Neuronal stem cell (in vitro differentiated cells): ENCODE results near the gene NPBWR2.
A peak's percentile ranks its signal among the peaks of the same experiment; 100 is the strongest.

Source experiments
- DNase-seq: peaks from one replicate; pipeline ENCODE4 v3.0.0-alpha.2; 2013; ENCODE audit warnings: low spot score
- H2AFZ ChIP-seq: one replicate; pipeline ENCODE4 v1.6.1; 2013; ENCODE audit warnings: mild to moderate bottlenecking, low read length, inconsistent platforms
- H2AK5ac ChIP-seq: 2 replicates; pipeline ENCODE4 v1.6.1; 2013; ENCODE audit warnings: low read depth, mild to moderate bottlenecking, inconsistent platforms, low read length, moderate library complexity, mixed read lengths
- H2BK120ac ChIP-seq: 2 replicates; pipeline ENCODE4 v1.6.1; 2013; ENCODE audit warnings: low read depth, mild to moderate bottlenecking, inconsistent platforms, low read length, moderate library complexity, mixed read lengths
- H2BK12ac ChIP-seq: one replicate; pipeline ENCODE4 v1.6.1; 2013; ENCODE audit warnings: low read length, inconsistent platforms
- H2BK15ac ChIP-seq: 2 replicates; pipeline ENCODE4 v1.6.1; 2013; ENCODE audit warnings: mild to moderate bottlenecking, low read length, inconsistent platforms, mixed read lengths
- H2BK5ac ChIP-seq: one replicate; pipeline ENCODE4 v1.6.1; 2013; ENCODE audit warnings: inconsistent platforms, mild to moderate bottlenecking, low read length, moderate library complexity
- H3K14ac ChIP-seq: one replicate; pipeline ENCODE4 v1.6.1; 2013; ENCODE audit warnings: low read length, inconsistent platforms
- H3K18ac ChIP-seq: 2 replicates; pipeline ENCODE4 v1.6.1; 2013; ENCODE audit warnings: low read length, inconsistent platforms
- H3K23ac ChIP-seq: 2 replicates; pipeline ENCODE4 v1.6.1; 2013; ENCODE audit warnings: low read depth, mild to moderate bottlenecking, mixed read lengths, low read length, inconsistent platforms; ENCODE audit not compliant: poor library complexity
- H3K27ac ChIP-seq: replicated peaks from 3 replicates; pipeline ENCODE4 v1.5.1; 2013; ENCODE audit warnings: low read length, inconsistent platforms
- H3K27me3 ChIP-seq, 3 experiments: 2 replicates each; pipeline ENCODE4 v1.6.1; 2013; ENCODE audit warnings: low read length in 3 of 3, mild to moderate bottlenecking in 2 of 3, inconsistent platforms in 1 of 3, low read depth in 1 of 3, mixed read lengths in 1 of 3, moderate library complexity in 1 of 3; ENCODE audit not compliant: control insufficient read depth in 3 of 3, insufficient read depth in 3 of 3
- H3K36me3 ChIP-seq, 2 donors: replicated peaks in 1 of 2; 2 replicates each; pipeline ENCODE4 v1.6.1; 2013; ENCODE audit warnings: low read length in 2 of 2; ENCODE audit not compliant: control insufficient read depth in 2 of 2, insufficient read depth in 2 of 2
- H3K4ac ChIP-seq: 2 replicates; pipeline ENCODE4 v1.6.1; 2013; ENCODE audit warnings: inconsistent platforms, mild to moderate bottlenecking, low read length, moderate library complexity
- H3K4me1 ChIP-seq, 2 donors: 1 replicate in 1 of 2; 2 replicates in 1 of 2; pipeline ENCODE4 v1.6.1; 2013; ENCODE audit warnings: low read length in 2 of 2, low read depth in 1 of 2; ENCODE audit not compliant: control insufficient read depth in 2 of 2, insufficient read depth in 1 of 2
- H3K4me2 ChIP-seq: one replicate; pipeline ENCODE4 v1.6.1; 2013; ENCODE audit warnings: mild to moderate bottlenecking, low read length, inconsistent platforms; ENCODE audit not compliant: insufficient read depth, poor library complexity, severe bottlenecking
- H3K4me3 ChIP-seq, 2 donors: 2 replicates each; pipeline ENCODE4 v1.5.1; 2013; ENCODE audit warnings: low read length in 2 of 2, mild to moderate bottlenecking in 2 of 2, inconsistent platforms in 1 of 2, moderate library complexity in 1 of 2
- H3K79me1 ChIP-seq: one replicate; pipeline ENCODE4 v1.6.1; 2013; ENCODE audit warnings: low read depth, mild to moderate bottlenecking, inconsistent platforms, low read length, moderate library complexity
- H3K9ac ChIP-seq: one replicate; pipeline ENCODE4 v1.6.1; 2013; ENCODE audit warnings: mild to moderate bottlenecking, low read depth, low read length, inconsistent platforms; ENCODE audit not compliant: poor library complexity
- H3K9me3 ChIP-seq, 2 donors: replicated peaks in 1 of 2; 2 replicates each; pipeline versions ENCODE3 to v1.6.1; 2013; ENCODE audit warnings: low read length in 2 of 2, mild to moderate bottlenecking in 2 of 2, inconsistent platforms in 1 of 2, low read depth in 1 of 2, mixed read lengths in 1 of 2, moderate library complexity in 1 of 2; ENCODE audit not compliant: control insufficient read depth in 2 of 2, insufficient read depth in 1 of 2
- H4K8ac ChIP-seq: one replicate; pipeline ENCODE4 v1.6.1; 2013; ENCODE audit warnings: low read depth, mild to moderate bottlenecking, inconsistent platforms, low read length, moderate library complexity
- H4K91ac ChIP-seq: one replicate; pipeline ENCODE4 v1.6.1; 2013; ENCODE audit warnings: low read length, low read depth, mild to moderate bottlenecking, inconsistent platforms; ENCODE audit not compliant: poor library complexity
- WGBS, 2 donors: extraction: QIAGEN DNeasy Blood & Tissue Kit; methylation state at CpG; one replicate each; pipeline ENCODE4 v1.1.7; 2013; ENCODE audit warnings: missing lambda C conversion rate in 2 of 2, mixed read lengths in 1 of 2; ENCODE audit not compliant: insufficient read length in 2 of 2, insufficient replicate concordance in 1 of 2; ENCODE audit errors: extremely low coverage in 2 of 2; 5-methylcytosine and 5-hydroxymethylcytosine counted together

The NPBWR2 gene

GRCh38 chr20:64102647-64103354 lies 4.6 kb downstream of the NPBWR2 start:
- Histone ChIP-seq H2BK12ac (no peak overlapping the region), H2BK120ac (peak overlapping the region; percentile 87), H4K91ac (no peak overlapping the region), H3K4me1 (peaks cover 0 to 5% of the 10 kb centered on the region in 2 donors), H3K18ac (peak overlapping the region; percentile 97), H4K8ac (no peak overlapping the region), H3K27ac (no peak overlapping the region), H3K27me3 (peaks cover 0 to 80% (median 9%) of the 10 kb centered on the region in 3 experiments), H3K36me3 (no peaks in the 10 kb centered on the region), H3K4ac (no peak overlapping the region), H2AK5ac (peak overlapping the region; percentile 68), H3K9me3 (peaks cover 0 to 3% of the 10 kb centered on the region in 2 donors), H3K4me2 (peak overlapping the region; percentile 91), H2BK5ac (no peak overlapping the region), H3K14ac (peak overlapping the region; percentile 39), H3K9ac (no peak overlapping the region), H3K4me3 (peak overlapping the region in 1 of 2 donors; percentile 84), H3K23ac (peak overlapping the region; percentile 31), H2AFZ (peak overlapping the region; percentile 75), H2BK15ac (peak overlapping the region; percentile 100), H3K79me1 (peaks cover 2% of the 10 kb centered on the region)
- WGBS, 2 donors: no CpG with 5 or more reads among the region's 30 CpGs
- no peak for DNase-seq

- peak; percentile 74 for DNase-seq
- Histone ChIP-seq H3K18ac (peak overlapping the region; percentile 97), H3K23ac (peak overlapping the region; percentile 31), H2BK5ac (no peak overlapping the region), H3K4me2 (peak overlapping the region; percentile 91), H3K27ac (no peak overlapping the region), H2AK5ac (peak overlapping the region; percentile 92), H3K4ac (no peak overlapping the region), H2BK120ac (peak overlapping the region; percentile 87), H4K91ac (no peak overlapping the region), H3K36me3 (no peaks in the 10 kb centered on the region), H4K8ac (no peak overlapping the region), H3K9ac (peak overlapping the region; percentile 57), H3K9me3 (peaks cover 0 to 3% of the 10 kb centered on the region in 2 donors), H3K4me3 (peak overlapping the region in 1 of 2 donors; percentile 84), H2BK12ac (peak overlapping the region; percentile 3), H3K14ac (no peak overlapping the region), H3K27me3 (peaks cover 0 to 76% (median 9%) of the 10 kb centered on the region in 3 experiments), H2BK15ac (peak overlapping the region; percentile 100), H3K79me1 (peaks cover 2% of the 10 kb centered on the region), H2AFZ (peak overlapping the region; percentile 75), H3K4me1 (peaks cover 0 to 3% of the 10 kb centered on the region in 2 donors)
- no CpG with 5 or more reads among the region's 64 CpGs for WGBS, 2 donors
Observed at GRCh38 chr20:64101731-64102621, 5.4 kb downstream of the NPBWR2 start.

- H2BK5ac ChIP-seq: no peak overlapping the region
- H4K8ac ChIP-seq: no peak overlapping the region
- H3K4ac ChIP-seq: no peak overlapping the region
- peaks cover 0 to 3% of the 10 kb centered on the region in 2 donors for H3K4me1 ChIP-seq
- no peak overlapping the region for H3K23ac ChIP-seq
- H3K4me2 ChIP-seq: no peak overlapping the region
- H3K9me3 ChIP-seq: peaks cover 0 to 5% of the 10 kb centered on the region in 2 donors
- peak overlapping the region; percentile 97 for H3K18ac ChIP-seq
- no peak overlapping the region for H4K91ac ChIP-seq
- no peak overlapping the region for H3K27ac ChIP-seq
- no peak overlapping the region for H2BK120ac ChIP-seq
- peak overlapping the region; percentile 92 for H2AK5ac ChIP-seq
- no peak overlapping the region for H2BK12ac ChIP-seq
- DNase-seq: no peak
- no peaks in the 10 kb centered on the region for H3K36me3 ChIP-seq
- peaks cover 2% of the 10 kb centered on the region for H3K79me1 ChIP-seq
- H2BK15ac ChIP-seq: peak overlapping the region; percentile 98
- WGBS, 2 donors: no CpG with 5 or more reads among the region's 9 CpGs
- H3K14ac ChIP-seq: no peak overlapping the region
- no peak overlapping the region for H2AFZ ChIP-seq
- H3K4me3 ChIP-seq: no peak overlapping the region
- H3K9ac ChIP-seq: no peak overlapping the region
- H3K27me3 ChIP-seq: peaks cover 0 to 67% (median 9%) of the 10 kb centered on the region in 3 experiments
Observed at GRCh38 chr20:64100946-64101688, 6.2 kb downstream of the NPBWR2 start.
